ENCODE data around the gene UBC.

GRCh38 chr12:124938108-124938507 is 23.7 kb upstream of the UBC start:
- no peak for TF ChIP-seq EZH2 (IDR thresholded peaks at IDR 0.05)
- no peak for TF ChIP-seq POLR2AphosphoS5 (IDR thresholded peaks at IDR 0.05; ENCODE audit: borderline replicate concordance, low read depth, low read length)
